Bronchial epithelial cell (primary cell): ENCODE measurements around the gene RAD50. TPM values are rescaled to one million over a fixed set of nuclear protein-coding genes. Genes with fewer than 3 reads are reported as not detected.

Experiments
- DNase-seq: peaks from one replicate; pipeline ENCODE4 v3.0.0-alpha.2; 2010; ENCODE audit warnings: low read depth
- FAIRE-seq: peaks from 2 replicates; lab custom pipeline; 2011; peaks lifted over from hg19 to GRCh38; lab: Jason Lieb, UNC
- H3K27me3 ChIP-seq: 2 replicates; pipeline ENCODE4 v1.5.1; 2011; ENCODE audit warnings: low read length; ENCODE audit not compliant: control insufficient read depth, insufficient read depth
- H3K36me3 ChIP-seq: 2 replicates; pipeline ENCODE4 v1.5.1; 2011; ENCODE audit warnings: low read length; ENCODE audit not compliant: control insufficient read depth, insufficient read depth
- H3K4me3 ChIP-seq: 2 replicates; pipeline ENCODE4 v1.5.1; 2011; ENCODE audit warnings: mild to moderate bottlenecking, low read depth, low read length, control low read depth
- CTCF ChIP-seq: IDR thresholded peaks from 2 replicates; pipeline ENCODE4 v1.5.1; 2011; ENCODE audit warnings: mild to moderate bottlenecking, moderate library complexity, low read length, control low read depth, inconsistent platforms; ENCODE audit not compliant: insufficient read depth, severe bottlenecking
- total RNA-seq: library from RNA; depleted of rRNA; stranded (reverse); fragments of >200 nt; gene quantifications from 2 replicates; pipeline ENCODE4 v1.2.1, GENCODE V29; 2014

Gene RAD50
- total RNA-seq, 1 donor from 2014 or later, result 29.2 TPM

- no peak for TF ChIP-seq CTCF
- Histone ChIP-seq H3K36me3 (no peaks in the 10 kb centered on the region), H3K4me3 (no peak overlapping the region), H3K27me3 (no peaks in the 10 kb centered on the region)
- no peak for DNase-seq
- FAIRE-seq, result no peak
These were observed 106.4 kb downstream of the RAD50 start for GRCh38 chr5:132662925-132663770.

GRCh38 chr5:132663771-132664695 is 107.3 kb downstream of the RAD50 start:
- no peak for DNase-seq
- TF ChIP-seq CTCF, result no peak
- Histone ChIP-seq H3K27me3 (no peaks in the 10 kb centered on the region), H3K4me3 (no peak overlapping the region), H3K36me3 (no peaks in the 10 kb centered on the region)
- FAIRE-seq, result no peak

GRCh38 chr5:132664696-132665209 is 108.0 kb downstream of the RAD50 start:
- H3K36me3 ChIP-seq, result no peaks in the 10 kb centered on the region
- no peak overlapping the region for H3K4me3 ChIP-seq
- no peak for DNase-seq
- no peak for FAIRE-seq
- no peaks in the 10 kb centered on the region for H3K27me3 ChIP-seq
- TF ChIP-seq CTCF, result no peak

- no peaks in the 10 kb centered on the region for H3K27me3 ChIP-seq
- no peak overlapping the region for H3K4me3 ChIP-seq
- TF ChIP-seq CTCF, result no peak
- FAIRE-seq (no peak), DNase-seq (no peak)
- H3K36me3 ChIP-seq, result no peaks in the 10 kb centered on the region
These were observed 108.8 kb downstream of the RAD50 start for GRCh38 chr5:132665574-132666080.

- H3K4me3 ChIP-seq, result no peak overlapping the region
- H3K36me3 ChIP-seq, result no peaks in the 10 kb centered on the region
- no peaks in the 10 kb centered on the region for H3K27me3 ChIP-seq
- DNase-seq (no peak), FAIRE-seq (no peak)
- no peak for TF ChIP-seq CTCF
These were observed 109.7 kb downstream of the RAD50 start for GRCh38 chr5:132666310-132667123.
